HG02943 (cell line): ENCODE results near the gene PELI2.

ENCODE experiments used
- ATAC-seq: cut with Tn5 transposase; IDR thresholded peaks from one replicate; pipeline ENCODE4 v1.9.1; 2021; ENCODE audit warnings: mild to moderate bottlenecking, low read depth, moderate library complexity; ENCODE audit not compliant: unreplicated experiment

PELI2 gene

GRCh38 chr14:56224691-56225681 lies 106.8 kb downstream of the PELI2 start:
- no peak for ATAC-seq

- no peak for ATAC-seq
Measured at GRCh38 chr14:56235388-56235787, 117.2 kb downstream of the PELI2 start.

GRCh38 chr14:56237398-56237797 lies 119.2 kb downstream of the PELI2 start:
- no peak for ATAC-seq

- ATAC-seq: no peak
Measured at GRCh38 chr14:56241461-56241860, 123.2 kb downstream of the PELI2 start.

GRCh38 chr14:56243110-56243509 lies 124.9 kb downstream of the PELI2 start:
- no peak for ATAC-seq

- no peak for ATAC-seq
Measured at GRCh38 chr14:56244138-56244789, 126.1 kb downstream of the PELI2 start.

- no peak for ATAC-seq
Measured at GRCh38 chr14:56247495-56248200, 129.4 kb downstream of the PELI2 start.

GRCh38 chr14:56248442-56248841 lies 130.2 kb downstream of the PELI2 start:
- no peak for ATAC-seq

- ATAC-seq: no peak
Measured at GRCh38 chr14:56261046-56261445, 142.8 kb downstream of the PELI2 start.

- ATAC-seq: no peak
Measured at GRCh38 chr14:56262530-56262929, 144.3 kb downstream of the PELI2 start.

GRCh38 chr14:56268039-56268438 lies 149.8 kb downstream of the PELI2 start:
- no peak for ATAC-seq

GRCh38 chr14:56268673-56269072 lies 150.5 kb downstream of the PELI2 start:
- ATAC-seq: no peak

GRCh38 chr14:56270921-56271320 lies 152.7 kb downstream of the PELI2 start:
- no peak for ATAC-seq

- ATAC-seq: no peak
Measured at GRCh38 chr14:56271970-56272369, 153.8 kb downstream of the PELI2 start.

- no peak for ATAC-seq
Measured at GRCh38 chr14:56273155-56273554, 154.9 kb downstream of the PELI2 start.

- no peak for ATAC-seq
Measured at GRCh38 chr14:56273951-56274350, 155.7 kb downstream of the PELI2 start.

GRCh38 chr14:56274556-56274955 lies 156.3 kb downstream of the PELI2 start:
- no peak for ATAC-seq

- ATAC-seq: no peak
Measured at GRCh38 chr14:56276108-56276507, 157.9 kb downstream of the PELI2 start.

GRCh38 chr14:56278383-56278782 lies 160.2 kb downstream of the PELI2 start:
- ATAC-seq: no peak

GRCh38 chr14:56280843-56281242 lies 162.6 kb downstream of the PELI2 start:
- ATAC-seq: no peak

GRCh38 chr14:56282179-56282578 lies 164.0 kb downstream of the PELI2 start:
- no peak for ATAC-seq
